GM19043 (cell line): ENCODE results near the gene GAPDHS.

Experiments
- ATAC-seq: cut with Tn5 transposase; IDR thresholded peaks from one replicate; pipeline ENCODE4 v1.9.1; 2021; ENCODE audit warnings: low read depth; ENCODE audit not compliant: unreplicated experiment

Gene GAPDHS

GRCh38 chr19:35509861-35510625 lies 23.2 kb upstream of the GAPDHS start:
- no peak for ATAC-seq

DNA sequence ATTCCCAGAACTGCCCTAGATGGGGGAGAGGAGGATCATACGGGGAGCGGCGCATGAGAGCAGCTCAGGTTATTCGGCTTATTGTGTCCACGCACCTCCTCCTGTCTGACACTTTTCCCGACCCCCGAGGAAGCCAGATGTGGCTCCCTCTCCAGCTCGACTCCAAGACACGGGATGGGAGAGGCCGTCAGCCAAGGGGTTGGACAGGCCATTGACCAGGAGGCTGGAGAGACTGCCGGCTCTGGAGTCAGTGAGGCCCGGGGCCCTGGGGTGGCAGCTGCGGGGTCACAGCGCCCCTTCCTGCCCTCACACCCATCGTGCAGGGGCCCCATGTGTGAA lies 22.7 kb upstream of the GAPDHS start:
- no peak for ATAC-seq

- no peak for ATAC-seq
These were observed 21.9 kb upstream of the GAPDHS start for GRCh38 chr19:35511337-35511736.

GRCh38 chr19:35512831-35513627 lies 20.2 kb upstream of the GAPDHS start:
- ATAC-seq, result no peak

DNA sequence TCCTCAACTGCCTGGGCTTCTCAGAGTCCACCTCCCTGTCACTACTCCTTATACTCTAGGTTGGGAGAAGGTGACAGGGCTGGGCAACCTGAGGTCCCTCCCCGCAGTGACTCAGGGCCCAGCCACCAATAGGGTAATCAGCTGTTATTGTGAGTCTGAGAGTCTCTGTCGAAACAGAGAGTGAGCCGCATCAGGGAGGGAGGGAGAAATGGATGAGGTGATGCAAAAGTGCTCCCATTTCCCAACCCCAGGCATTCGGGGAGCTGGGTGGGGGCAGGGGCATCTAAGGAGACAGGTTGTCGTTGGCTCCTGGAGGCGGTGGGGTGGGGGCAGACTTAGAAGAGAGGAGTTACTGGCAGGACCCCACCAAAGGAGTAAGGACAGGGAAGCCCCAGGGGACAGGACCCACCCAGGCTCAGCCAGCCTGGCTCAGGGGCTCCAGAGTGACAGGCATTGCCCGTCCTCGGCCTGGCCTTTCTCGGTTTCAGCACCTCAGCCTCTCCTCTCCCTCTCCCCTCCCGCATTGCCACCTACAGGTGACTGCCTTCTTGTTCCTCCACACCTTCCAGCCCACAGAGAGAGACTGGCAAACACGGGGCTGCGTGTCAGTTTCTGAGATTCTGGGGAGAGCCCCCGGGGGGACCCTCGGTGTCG lies 19.5 kb upstream of the GAPDHS start, which contains the start of gene DMKN:
DMKN (minus strand) TSS at position 22 of the 654 bp plus-strand sequence. CDS start 174 bp downstream, outside the sequence.
- ATAC-seq, result no peak

GRCh38 chr19:35514282-35514809 lies 18.9 kb upstream of the GAPDHS start:
- ATAC-seq, result no peak

GRCh38 chr19:35516310-35516709 lies 16.9 kb upstream of the GAPDHS start:
- ATAC-seq, result no peak

DNA sequence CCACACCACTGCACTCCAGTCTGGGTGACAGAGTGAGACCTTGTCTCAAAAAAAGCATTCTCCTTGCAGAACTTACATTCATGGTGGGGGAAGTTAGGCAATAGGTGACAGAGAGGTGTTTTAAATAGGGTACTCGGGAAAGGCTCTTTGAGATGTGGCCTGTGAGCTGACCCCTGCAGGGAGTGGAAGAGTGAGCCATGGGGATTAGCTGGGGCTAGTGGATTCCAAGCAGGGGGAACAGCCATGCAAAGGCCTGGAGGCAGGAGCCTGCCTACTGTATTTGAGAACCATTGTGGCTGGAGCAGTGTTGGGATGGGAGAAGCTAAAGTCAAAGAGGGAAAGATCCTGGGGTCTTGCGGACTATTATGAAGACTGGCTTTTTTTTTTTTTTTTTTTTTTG lies 15.9 kb upstream of the GAPDHS start:
- ATAC-seq, result no peak

- no peak for ATAC-seq
These were observed 14.9 kb upstream of the GAPDHS start for GRCh38 chr19:35518313-35518712.

- no peak for ATAC-seq
These were observed 14.0 kb upstream of the GAPDHS start for GRCh38 chr19:35519291-35519690.

GRCh38 chr19:35521124-35521743 lies 12.0 kb upstream of the GAPDHS start:
- no peak for ATAC-seq

DNA sequence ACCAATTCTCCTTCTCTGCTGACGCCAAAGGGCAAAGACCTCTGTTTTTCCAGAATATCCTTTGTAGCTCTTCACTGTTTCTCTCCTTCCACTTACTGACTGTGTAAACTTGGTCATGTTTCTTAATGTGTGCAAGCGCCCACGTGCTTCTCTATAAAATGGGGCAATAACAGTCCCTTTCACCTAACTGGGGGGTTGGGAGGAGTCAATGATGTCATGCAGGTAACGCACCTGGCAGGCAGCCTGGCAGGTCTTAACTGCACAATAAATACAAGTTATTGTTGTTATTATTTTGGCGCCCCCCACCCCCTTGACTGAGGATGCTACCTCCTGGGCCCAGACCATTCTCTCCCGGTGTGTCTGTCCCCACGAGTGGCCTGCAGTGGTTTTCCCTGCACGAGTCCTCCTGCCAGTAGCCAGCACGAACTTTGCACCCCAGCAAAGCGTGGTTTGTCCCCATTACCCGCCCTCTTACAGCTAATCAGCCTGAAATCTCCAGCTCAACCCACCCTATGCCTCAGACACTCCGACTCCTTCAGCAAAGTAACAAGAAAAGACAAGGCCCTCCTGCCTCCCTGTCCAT lies 10.4 kb upstream of the GAPDHS start:
- no peak for ATAC-seq

DNA sequence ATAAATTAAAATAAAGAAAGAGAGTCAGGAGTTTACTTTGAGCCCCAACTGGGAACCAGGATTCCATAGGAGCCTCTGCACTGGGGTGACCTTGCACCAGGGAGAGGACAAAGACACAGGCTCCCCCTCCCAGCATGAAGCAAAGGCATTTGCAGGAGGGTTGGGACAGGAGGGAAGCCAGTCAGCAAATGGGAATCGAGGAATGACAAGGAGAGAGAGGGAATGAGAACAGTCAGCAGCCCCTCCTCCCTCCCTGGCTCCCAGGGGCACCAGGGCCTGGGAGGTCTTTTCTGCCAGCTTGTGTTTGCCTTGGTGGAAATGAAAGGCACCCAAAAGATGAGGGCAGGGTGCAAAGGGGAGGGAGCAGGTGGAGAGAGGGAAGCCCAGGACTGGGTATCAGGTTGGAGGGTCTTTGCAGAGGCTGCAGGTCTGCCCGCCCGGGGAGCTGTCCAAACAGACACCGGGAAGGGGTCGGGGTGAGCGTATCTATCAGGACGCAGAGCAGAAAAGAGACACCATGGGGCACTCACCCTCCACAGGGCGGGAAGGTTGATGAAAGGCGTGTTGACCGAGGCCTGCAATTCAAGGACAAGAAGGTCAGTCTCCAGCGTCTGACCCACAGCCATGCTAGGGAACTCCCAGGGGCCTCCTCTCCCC lies 8.9 kb upstream of the GAPDHS start:
- ATAC-seq, result no peak

GRCh38 chr19:35525873-35526272 lies 7.4 kb upstream of the GAPDHS start:
- no peak for ATAC-seq

DNA sequence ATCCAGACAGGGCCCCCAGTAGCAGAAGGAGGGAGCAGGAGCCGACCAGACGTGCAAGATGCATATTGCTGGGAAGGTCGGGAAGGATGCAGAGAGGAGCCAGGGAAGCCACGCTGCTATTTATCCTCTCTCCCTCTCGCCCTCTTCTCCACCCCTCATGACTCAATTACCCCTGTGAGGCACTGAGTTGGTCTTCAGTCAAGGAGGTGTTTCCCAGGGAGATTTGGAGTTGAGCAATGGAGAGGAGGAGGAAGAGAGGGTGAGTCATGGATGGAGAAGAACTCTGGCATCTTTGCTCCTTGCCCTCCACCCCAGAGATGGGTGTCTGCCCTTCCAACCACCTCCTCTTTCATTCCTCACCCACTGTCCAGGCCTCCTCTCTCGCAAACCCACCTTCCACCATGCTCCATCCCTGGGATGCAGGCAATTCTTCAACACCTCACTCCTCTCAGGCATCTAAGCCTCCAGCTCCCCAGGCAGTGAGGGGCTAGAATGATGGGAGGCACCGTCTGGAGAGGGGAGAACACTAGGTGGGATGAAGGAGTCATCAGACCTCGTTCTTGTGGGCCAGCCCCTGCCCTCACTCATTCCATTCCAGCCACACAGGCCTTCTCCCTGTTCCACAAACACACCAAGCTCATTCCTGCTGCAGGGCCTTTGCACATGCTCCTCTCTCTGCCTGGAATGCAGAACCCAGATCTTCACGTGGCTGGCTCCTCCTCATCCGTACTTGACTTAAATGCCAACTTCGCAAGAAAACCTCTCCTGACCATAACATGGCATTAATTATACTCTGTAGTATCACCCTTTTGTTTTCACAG lies 4.8 kb upstream of the GAPDHS start, which contains the start of gene SBSN:
SBSN (minus strand) TSS at position 94 of the 821 bp plus-strand sequence; CDS start at position 64, 30 bp downstream.
- ATAC-seq, result no peak

DNA sequence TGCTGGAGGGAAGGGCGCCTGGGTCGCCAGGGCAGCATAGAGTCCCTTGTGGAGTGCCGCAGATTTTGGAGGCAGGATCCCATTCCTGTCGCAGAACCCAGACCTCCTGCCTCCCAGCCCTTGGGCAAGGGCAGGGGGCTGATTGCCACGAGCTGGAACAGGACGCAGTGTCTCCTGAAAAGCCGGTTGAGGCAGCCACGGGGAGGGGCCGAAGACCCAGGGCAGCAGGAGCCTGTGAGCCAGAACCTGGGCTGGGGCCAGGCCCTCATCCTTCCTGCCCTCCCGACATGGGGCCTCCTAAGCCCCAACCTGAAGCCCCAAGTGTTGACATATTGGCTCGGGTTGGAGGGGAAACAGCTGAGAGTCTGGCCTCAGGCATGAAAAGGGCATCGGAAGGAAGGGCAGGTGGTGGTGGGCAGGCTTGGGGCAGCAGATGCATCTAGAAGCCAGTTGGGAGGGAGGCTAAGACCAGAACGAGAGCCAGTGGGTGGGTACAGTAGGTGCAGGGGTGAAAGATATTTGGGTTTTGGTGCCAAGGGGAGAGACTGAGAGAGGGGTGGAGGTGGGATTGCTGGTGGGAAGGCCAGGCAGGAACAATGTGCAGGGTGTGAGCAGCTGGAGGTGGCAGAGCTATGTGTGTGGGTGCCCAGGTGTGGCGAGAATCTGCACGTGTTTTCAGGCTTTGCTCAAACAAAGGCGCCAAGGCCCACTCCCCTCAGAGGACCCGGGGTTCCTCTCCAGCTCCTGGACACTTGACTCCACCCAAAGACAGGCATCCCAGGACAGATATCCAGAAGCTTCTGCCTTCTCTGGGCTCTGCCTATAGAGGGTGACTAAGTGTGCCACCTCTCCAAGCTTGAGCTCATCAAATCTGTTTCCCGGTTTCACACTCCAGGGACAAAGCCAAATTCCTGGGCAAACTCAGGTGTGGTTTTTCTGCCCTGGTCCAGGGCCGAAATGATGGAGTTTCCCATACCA lies 3.7 kb upstream of the GAPDHS start:
- ATAC-seq, result no peak

GRCh38 chr19:35531291-35531690 lies 2.0 kb upstream of the GAPDHS start:
- ATAC-seq, result no peak
